HEK293T (cell line): ENCODE data around the gene CEP41.

Experiments used
- ARNT ChIP-seq: fragments of 450-650 bp; IDR thresholded peaks from 2 replicates; pipeline ENCODE4 v1.6.1; 2017; ENCODE audit warnings: mild to moderate bottlenecking
- BHLHE40 ChIP-seq: fragments of 450-650 bp; IDR thresholded peaks from 2 replicates; pipeline ENCODE4 v1.6.1; 2016; ENCODE audit warnings: mild to moderate bottlenecking, moderate library complexity, borderline replicate concordance
- ELF4 ChIP-seq: fragments of 450-650 bp; IDR thresholded peaks from 2 replicates; pipeline ENCODE4 v1.6.1; 2017; ENCODE audit warnings: antibody characterized with exemption
- FOXA1 ChIP-seq: fragments of 450-650 bp; IDR thresholded peaks from 2 replicates; pipeline ENCODE4 v1.6.1; 2016; ENCODE audit warnings: mild to moderate bottlenecking
- FOXK2 ChIP-seq: fragments of 450-650 bp; IDR thresholded peaks from 2 replicates; pipeline ENCODE4 v1.6.1; 2016; ENCODE audit warnings: mild to moderate bottlenecking
- FOXM1 ChIP-seq: fragments of 450-650 bp; IDR thresholded peaks from 2 replicates; pipeline ENCODE4 v1.6.1; 2017; ENCODE audit warnings: mild to moderate bottlenecking, borderline replicate concordance
- L3MBTL2 ChIP-seq: fragments of 450-650 bp; conservative IDR thresholded peaks from 2 replicates; pipeline ENCODE4 v1.6.1; 2016; ENCODE audit warnings: mild to moderate bottlenecking
- LEF1 ChIP-seq: fragments of 450-650 bp; IDR thresholded peaks from 2 replicates; pipeline ENCODE4 v1.6.1; 2017; ENCODE audit warnings: mild to moderate bottlenecking, borderline replicate concordance
- NFRKB ChIP-seq: fragments of 450-650 bp; IDR thresholded peaks from 2 replicates; pipeline ENCODE4 v1.6.1; 2016; ENCODE audit warnings: mild to moderate bottlenecking, moderate library complexity
- SP1 ChIP-seq: fragments of 450-650 bp; IDR thresholded peaks from 2 replicates; pipeline ENCODE4 v1.6.1; 2017
- SUZ12 ChIP-seq: fragments of 450-650 bp; IDR thresholded peaks from 2 replicates; pipeline ENCODE4 v1.6.1; 2016; ENCODE audit warnings: mild to moderate bottlenecking
- TARDBP ChIP-seq: fragments of 450-650 bp; IDR thresholded peaks from 2 replicates; pipeline ENCODE4 v1.6.1; 2016
- ZNF384 ChIP-seq: fragments of 450-650 bp; IDR thresholded peaks from 2 replicates; pipeline ENCODE4 v1.6.1; 2016
- TF ChIP-seq, protein P1 (sequence below): fragments of 450-650 bp; IDR thresholded peaks from 2 replicates; pipeline ENCODE4 v1.6.1; 2016

DNA sequence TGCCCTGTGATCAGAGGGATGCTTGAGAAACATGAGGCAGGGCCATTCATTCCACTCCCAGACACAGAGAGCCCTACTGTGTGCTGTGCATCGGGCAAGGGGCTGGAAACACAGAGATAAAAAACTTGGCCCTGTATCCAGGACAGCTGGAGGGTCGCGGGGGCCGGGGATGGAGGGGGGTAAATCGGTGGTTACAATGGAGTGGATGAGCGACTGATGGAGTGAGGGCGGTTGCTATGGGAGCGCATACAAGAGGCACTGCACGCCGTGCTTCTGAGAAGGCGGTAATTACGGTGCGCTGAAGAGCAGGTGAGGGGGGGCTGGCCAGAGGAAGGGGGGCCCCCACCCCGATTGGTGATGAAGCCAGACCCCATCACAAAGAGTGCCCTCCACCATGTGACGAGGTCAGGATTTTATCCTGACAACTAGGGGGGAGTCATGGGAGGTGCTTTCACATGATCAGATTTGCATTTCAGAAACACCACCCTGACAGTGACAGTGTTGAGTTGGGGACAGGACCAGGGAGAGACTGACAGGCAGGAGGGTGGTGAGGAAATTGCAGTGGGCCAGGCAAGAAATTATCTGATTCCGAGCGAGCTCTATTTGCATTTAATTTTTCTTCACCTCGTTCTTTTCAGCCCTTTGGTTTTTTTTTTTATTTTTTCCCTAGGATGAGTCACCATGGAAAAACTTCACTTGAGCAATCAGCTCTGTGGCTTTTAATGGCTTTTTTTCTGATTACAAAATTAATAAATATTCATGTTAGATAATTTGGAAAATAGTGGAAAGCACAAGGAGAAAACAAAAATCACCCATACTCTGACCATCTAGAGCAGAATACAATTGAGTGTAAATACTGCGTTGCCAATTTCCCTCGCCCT lies 88.4 kb downstream of the CEP41 start:
- TF ChIP-seq FOXA1 (no peak), SP1 (no peak), ARNT (no peak), ELF4 (no peak), SUZ12 (no peak), BHLHE40 (no peak), FOXM1 (no peak), LEF1 (no peak), TARDBP (no peak), FOXK2 (no peak), NFRKB (no peak), ZNF384 (no peak), L3MBTL2 (no peak)
- TF ChIP-seq, protein P1, sequence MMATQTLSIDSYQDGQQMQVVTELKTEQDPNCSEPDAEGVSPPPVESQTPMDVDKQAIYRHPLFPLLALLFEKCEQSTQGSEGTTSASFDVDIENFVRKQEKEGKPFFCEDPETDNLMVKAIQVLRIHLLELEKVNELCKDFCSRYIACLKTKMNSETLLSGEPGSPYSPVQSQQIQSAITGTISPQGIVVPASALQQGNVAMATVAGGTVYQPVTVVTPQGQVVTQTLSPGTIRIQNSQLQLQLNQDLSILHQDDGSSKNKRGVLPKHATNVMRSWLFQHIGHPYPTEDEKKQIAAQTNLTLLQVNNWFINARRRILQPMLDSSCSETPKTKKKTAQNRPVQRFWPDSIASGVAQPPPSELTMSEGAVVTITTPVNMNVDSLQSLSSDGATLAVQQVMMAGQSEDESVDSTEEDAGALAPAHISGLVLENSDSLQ, result no peak
